ENCODE results near the gene TFDP1. TPM values are rescaled to one million over a fixed set of nuclear protein-coding genes. Genes with fewer than 3 reads are reported as not detected.

Gene TFDP1
- total and polyA plus RNA-seq, 4 donors, result 17.4 to 36.6 (median 33.1) TPM

DNA sequence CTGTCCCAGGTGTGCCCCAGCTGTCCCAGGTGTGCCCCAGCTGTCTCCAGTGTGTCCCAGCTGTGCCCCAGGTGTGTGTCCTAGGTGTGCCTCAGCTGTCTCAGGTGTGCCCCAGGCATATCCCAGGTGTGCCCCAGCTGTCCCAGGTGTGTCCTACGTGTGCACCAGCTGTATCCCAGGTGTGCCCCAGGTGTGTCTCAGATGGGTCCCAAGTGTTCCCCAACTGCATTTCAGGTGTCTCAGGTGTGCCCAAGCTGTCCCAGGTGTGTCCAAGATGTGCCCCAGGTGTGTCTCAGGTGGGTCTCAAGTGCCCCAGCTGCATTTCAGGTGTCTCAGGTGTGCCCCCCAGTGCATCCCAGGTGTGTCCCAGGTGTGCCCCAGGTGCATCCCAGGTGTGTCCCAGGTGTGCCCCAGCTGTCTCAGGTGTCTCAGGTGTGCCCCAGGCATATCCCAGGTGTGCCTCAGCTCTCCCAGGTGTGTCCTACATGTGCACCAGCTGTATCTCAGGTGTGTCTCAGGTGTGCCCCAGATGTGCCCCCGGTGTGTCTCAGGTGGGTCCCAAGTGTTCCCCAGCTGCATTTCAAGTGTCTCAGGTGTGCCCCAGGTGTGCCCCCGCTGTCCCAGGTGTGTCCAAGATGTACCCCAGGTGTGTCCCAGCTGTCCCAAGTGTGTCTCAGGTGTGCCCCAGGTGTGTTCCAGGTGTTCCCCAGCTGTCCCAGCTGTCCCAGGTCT lies 81.2 kb downstream of the TFDP1 start:
- no peaks in the 10 kb centered on the region for H3K9me3 ChIP-seq (ENCODE audit: control insufficient read depth, low read length)
- no peak overlapping the region for H3K4me3 ChIP-seq (ENCODE audit: low read length in 2 of 2)
- H3K4me1 ChIP-seq (ENCODE audit: control insufficient read depth in 1 of 2, insufficient read depth in 2 of 2, low read length in 2 of 2), result no peaks in the 10 kb centered on the region
- no peaks in the 10 kb centered on the region for H3K36me3 ChIP-seq (ENCODE audit: control insufficient read depth in 1 of 2, insufficient read depth in 2 of 2, low read length in 1 of 2)
- intact Hi-C loops (cut with DNase I), result no loop called here
- 90 to 97% methylated on average over 3 of the region's 3 CpGs for WGBS, 2 donors
- H3K27me3 ChIP-seq (ENCODE audit: control insufficient read depth in 1 of 2, insufficient read depth in 2 of 2, low read length in 1 of 2), result no peaks in the 10 kb centered on the region
- H3K27ac ChIP-seq (ENCODE audit: low read depth in 1 of 2, low read length in 2 of 2), result no peak overlapping the region
- ATAC-seq (ENCODE audit: low FRiP score) (no peak), DNase-seq (peak; percentile 32 to 37)

DNA sequence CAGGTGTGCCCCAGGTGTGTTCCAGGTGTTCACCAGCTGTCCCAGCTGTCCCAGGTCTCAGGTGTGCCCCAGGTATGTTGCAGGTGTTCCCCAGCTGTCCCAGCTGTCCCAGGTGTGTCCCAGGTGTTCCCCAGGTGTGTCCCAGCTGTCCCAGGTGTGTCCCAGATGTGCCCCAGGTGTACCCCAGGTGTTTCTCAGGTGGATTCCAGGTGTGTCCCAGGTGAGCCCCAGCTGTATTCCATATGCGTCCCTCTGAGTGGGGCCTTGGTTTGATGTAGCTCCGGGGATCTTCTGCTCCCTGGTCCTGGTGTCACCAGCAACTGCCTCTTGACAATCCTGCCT lies 81.7 kb downstream of the TFDP1 start:
- Histone ChIP-seq H3K9me3 (ENCODE audit: control insufficient read depth, low read length) (no peaks in the 10 kb centered on the region), H3K4me1 (ENCODE audit: control insufficient read depth in 1 of 2, insufficient read depth in 2 of 2, low read length in 2 of 2) (no peaks in the 10 kb centered on the region), H3K4me3 (ENCODE audit: low read length in 2 of 2) (no peak overlapping the region), H3K36me3 (ENCODE audit: control insufficient read depth in 1 of 2, insufficient read depth in 2 of 2, low read length in 1 of 2) (no peaks in the 10 kb centered on the region), H3K27ac (ENCODE audit: low read depth in 1 of 2, low read length in 2 of 2) (no peak overlapping the region), H3K27me3 (ENCODE audit: control insufficient read depth in 1 of 2, insufficient read depth in 2 of 2, low read length in 1 of 2) (no peaks in the 10 kb centered on the region)
- DNase-seq, result peak in 1 of 2 donors; percentile 27
- WGBS, 2 donors, result 88% methylated on average over 2 of the region's 2 CpGs
- intact Hi-C loops (cut with DNase I), result no loop called here
- ATAC-seq (ENCODE audit: low FRiP score), result no peak

DNA sequence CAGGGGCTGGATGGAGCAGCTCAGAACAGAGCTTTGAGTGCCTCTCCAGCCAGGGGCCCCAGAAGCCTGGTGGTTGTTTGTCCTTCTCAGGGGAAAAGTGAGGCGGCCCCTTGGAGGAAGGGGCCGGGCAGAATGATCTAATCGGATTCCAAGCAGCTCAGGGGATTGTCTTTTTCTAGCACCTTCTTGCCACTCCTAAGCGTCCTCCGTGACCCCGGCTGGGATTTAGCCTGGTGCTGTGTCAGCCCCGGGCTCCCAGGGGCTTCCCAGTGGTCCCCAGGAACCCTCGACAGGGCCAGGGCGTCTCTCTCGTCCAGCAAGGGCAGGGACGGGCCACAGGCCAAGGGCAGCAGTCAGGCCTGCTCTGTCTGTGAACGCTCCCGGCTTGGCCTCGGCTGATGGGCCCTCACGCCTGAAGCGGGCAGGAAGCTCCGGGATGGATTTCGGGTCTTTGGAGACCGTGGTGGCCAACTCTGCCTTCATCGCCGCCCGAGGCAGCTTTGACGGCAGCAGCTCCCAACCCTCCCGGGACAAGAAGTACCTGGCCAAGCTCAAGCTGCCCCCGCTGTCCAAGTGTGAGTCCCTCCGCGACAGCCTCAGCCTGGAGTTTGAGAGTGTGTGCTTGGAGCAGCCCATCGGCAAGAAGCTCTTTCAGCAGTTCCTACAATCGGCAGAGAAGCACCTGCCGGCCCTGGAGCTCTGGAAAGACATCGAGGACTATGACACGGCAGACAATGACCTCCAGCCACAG lies 82.6 kb downstream of the TFDP1 start, which contains the start of gene GRK1:
GRK1 (plus strand) TSS at position 269 of the 751 bp plus-strand sequence; CDS start at position 437, 168 bp downstream.
- Histone ChIP-seq H3K4me3 (ENCODE audit: low read length in 2 of 2) (no peak within 1 kb of the TSS), H3K27me3 (ENCODE audit: control insufficient read depth in 1 of 2, insufficient read depth in 2 of 2, low read length in 1 of 2) (no peaks in the 10 kb centered on the region), H3K9me3 (ENCODE audit: control insufficient read depth, low read length) (no peaks in the 10 kb centered on the region), H3K4me1 (ENCODE audit: control insufficient read depth in 1 of 2, insufficient read depth in 2 of 2, low read length in 2 of 2) (no peaks in the 10 kb centered on the region), H3K27ac (ENCODE audit: low read depth in 1 of 2, low read length in 2 of 2) (no peak within 1 kb of the TSS), H3K36me3 (ENCODE audit: control insufficient read depth in 1 of 2, insufficient read depth in 2 of 2, low read length in 1 of 2) (no peaks in the 10 kb centered on the region)
- 78 to 79% methylated on average over 32 of the region's 32 CpGs for WGBS, 2 donors
- ATAC-seq (ENCODE audit: low FRiP score), result no peak
- DNase-seq, result peak; percentile 46 to 76
- intact Hi-C loops (cut with DNase I), result no loop called here

GRCh38 chr13:113667771-113668490 lies 83.4 kb downstream of the TFDP1 start:
- Histone ChIP-seq H3K9me3 (ENCODE audit: control insufficient read depth, low read length) (no peaks in the 10 kb centered on the region), H3K4me1 (ENCODE audit: control insufficient read depth in 1 of 2, insufficient read depth in 2 of 2, low read length in 2 of 2) (no peaks in the 10 kb centered on the region), H3K4me3 (ENCODE audit: low read length in 2 of 2) (no peak overlapping the region), H3K27ac (ENCODE audit: low read depth in 1 of 2, low read length in 2 of 2) (no peak overlapping the region), H3K36me3 (ENCODE audit: control insufficient read depth in 1 of 2, insufficient read depth in 2 of 2, low read length in 1 of 2) (no peaks in the 10 kb centered on the region), H3K27me3 (ENCODE audit: control insufficient read depth in 1 of 2, insufficient read depth in 2 of 2, low read length in 1 of 2) (no peaks in the 10 kb centered on the region)
- 92 to 94% methylated on average over 29 of the region's 29 CpGs for WGBS, 2 donors
- intact Hi-C loops (cut with DNase I), result no loop called here
- ATAC-seq (ENCODE audit: low FRiP score), result no peak
- peak; percentile 32 to 66 for DNase-seq

GRCh38 chr13:113668491-113668971 lies 84.0 kb downstream of the TFDP1 start:
- intact Hi-C loops (cut with DNase I), result no loop called here
- Histone ChIP-seq H3K36me3 (ENCODE audit: control insufficient read depth in 1 of 2, insufficient read depth in 2 of 2, low read length in 1 of 2) (no peaks in the 10 kb centered on the region), H3K9me3 (ENCODE audit: control insufficient read depth, low read length) (no peaks in the 10 kb centered on the region), H3K27me3 (ENCODE audit: control insufficient read depth in 1 of 2, insufficient read depth in 2 of 2, low read length in 1 of 2) (no peaks in the 10 kb centered on the region), H3K4me1 (ENCODE audit: control insufficient read depth in 1 of 2, insufficient read depth in 2 of 2, low read length in 2 of 2) (no peaks in the 10 kb centered on the region), H3K27ac (ENCODE audit: low read depth in 1 of 2, low read length in 2 of 2) (no peak overlapping the region), H3K4me3 (ENCODE audit: low read length in 2 of 2) (no peak overlapping the region)
- DNase-seq, result peak; percentile 25 to 66
- peak; percentile 31 for ATAC-seq (ENCODE audit: low FRiP score)
- 81% methylated on average over 24 of the region's 24 CpGs for WGBS, 2 donors

GRCh38 chr13:113669231-113669754 lies 84.7 kb downstream of the TFDP1 start:
- intact Hi-C loops (cut with DNase I), result no loop called here
- no peaks in the 10 kb centered on the region for H3K4me1 ChIP-seq (ENCODE audit: control insufficient read depth in 1 of 2, insufficient read depth in 2 of 2, low read length in 2 of 2)
- H3K9me3 ChIP-seq (ENCODE audit: control insufficient read depth, low read length), result no peaks in the 10 kb centered on the region
- no peak for ATAC-seq (ENCODE audit: low FRiP score)
- WGBS, 2 donors, result 79 to 81% methylated on average over 13 of the region's 13 CpGs
- DNase-seq, result peak; percentile 29 to 40
- H3K27me3 ChIP-seq (ENCODE audit: control insufficient read depth in 1 of 2, insufficient read depth in 2 of 2, low read length in 1 of 2), result no peaks in the 10 kb centered on the region
- H3K36me3 ChIP-seq (ENCODE audit: control insufficient read depth in 1 of 2, insufficient read depth in 2 of 2, low read length in 1 of 2), result no peaks in the 10 kb centered on the region
- H3K27ac ChIP-seq (ENCODE audit: low read depth in 1 of 2, low read length in 2 of 2), result no peak overlapping the region
- no peak overlapping the region for H3K4me3 ChIP-seq (ENCODE audit: low read length in 2 of 2)

DNA sequence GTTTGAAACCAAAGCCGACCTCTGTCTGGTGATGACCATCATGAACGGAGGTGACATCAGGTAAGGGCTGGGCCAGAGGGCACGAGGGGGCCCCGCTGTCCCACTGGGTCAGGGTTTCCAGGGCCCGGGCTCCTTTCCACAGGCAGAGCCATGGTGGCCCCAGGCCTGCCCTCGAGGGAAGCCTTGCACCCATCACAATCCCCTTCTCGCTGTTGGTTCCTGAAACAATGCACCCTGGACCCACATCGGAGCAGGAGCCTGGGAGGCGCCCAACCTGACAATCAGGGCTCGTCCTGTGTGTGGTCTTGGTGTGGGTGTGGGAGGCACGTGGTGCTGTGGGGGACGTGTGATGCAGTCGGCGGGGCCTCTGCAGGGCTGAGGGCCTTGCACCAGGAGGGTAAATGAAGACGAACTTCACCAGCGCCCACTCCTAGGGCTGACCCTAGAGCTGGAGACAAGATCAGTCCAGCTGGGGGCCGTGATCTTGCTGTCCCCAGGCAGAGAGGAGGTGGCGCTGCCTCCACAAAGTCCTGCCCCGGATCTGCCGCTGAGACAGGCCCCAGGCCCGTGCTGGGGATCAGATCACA lies 85.3 kb downstream of the TFDP1 start:
- peak; percentile 30 to 60 for DNase-seq
- 91 to 92% methylated on average over 21 of the region's 21 CpGs for WGBS, 2 donors
- intact Hi-C loops (cut with DNase I), result no loop called here
- no peaks in the 10 kb centered on the region for H3K27me3 ChIP-seq (ENCODE audit: control insufficient read depth in 1 of 2, insufficient read depth in 2 of 2, low read length in 1 of 2)
- ATAC-seq (ENCODE audit: low FRiP score), result no peak
- no peak overlapping the region for H3K4me3 ChIP-seq (ENCODE audit: low read length in 2 of 2)
- H3K27ac ChIP-seq (ENCODE audit: low read depth in 1 of 2, low read length in 2 of 2), result no peak overlapping the region
- H3K36me3 ChIP-seq (ENCODE audit: control insufficient read depth in 1 of 2, insufficient read depth in 2 of 2, low read length in 1 of 2), result no peaks in the 10 kb centered on the region
- H3K9me3 ChIP-seq (ENCODE audit: control insufficient read depth, low read length), result no peaks in the 10 kb centered on the region
- no peaks in the 10 kb centered on the region for H3K4me1 ChIP-seq (ENCODE audit: control insufficient read depth in 1 of 2, insufficient read depth in 2 of 2, low read length in 2 of 2)

GRCh38 chr13:113670541-113670940 lies 86.0 kb downstream of the TFDP1 start:
- WGBS, 2 donors, result 92 to 93% methylated on average over 17 to 19 of the region's 19 CpGs
- no peaks in the 10 kb centered on the region for H3K4me1 ChIP-seq (ENCODE audit: control insufficient read depth in 1 of 2, insufficient read depth in 2 of 2, low read length in 2 of 2)
- H3K4me3 ChIP-seq (ENCODE audit: low read length in 2 of 2), result no peak overlapping the region
- H3K36me3 ChIP-seq (ENCODE audit: control insufficient read depth in 1 of 2, insufficient read depth in 2 of 2, low read length in 1 of 2), result no peaks in the 10 kb centered on the region
- DNase-seq, result peak; percentile 23 to 61
- intact Hi-C loops (cut with DNase I), result no loop called here
- H3K27me3 ChIP-seq (ENCODE audit: control insufficient read depth in 1 of 2, insufficient read depth in 2 of 2, low read length in 1 of 2), result no peaks in the 10 kb centered on the region
- no peaks in the 10 kb centered on the region for H3K9me3 ChIP-seq (ENCODE audit: control insufficient read depth, low read length)
- no peak overlapping the region for H3K27ac ChIP-seq (ENCODE audit: low read depth in 1 of 2, low read length in 2 of 2)
- no peak for ATAC-seq (ENCODE audit: low FRiP score)
